ENCODE data around the gene ARHGAP22.

- TF ChIP-seq, protein P1, sequence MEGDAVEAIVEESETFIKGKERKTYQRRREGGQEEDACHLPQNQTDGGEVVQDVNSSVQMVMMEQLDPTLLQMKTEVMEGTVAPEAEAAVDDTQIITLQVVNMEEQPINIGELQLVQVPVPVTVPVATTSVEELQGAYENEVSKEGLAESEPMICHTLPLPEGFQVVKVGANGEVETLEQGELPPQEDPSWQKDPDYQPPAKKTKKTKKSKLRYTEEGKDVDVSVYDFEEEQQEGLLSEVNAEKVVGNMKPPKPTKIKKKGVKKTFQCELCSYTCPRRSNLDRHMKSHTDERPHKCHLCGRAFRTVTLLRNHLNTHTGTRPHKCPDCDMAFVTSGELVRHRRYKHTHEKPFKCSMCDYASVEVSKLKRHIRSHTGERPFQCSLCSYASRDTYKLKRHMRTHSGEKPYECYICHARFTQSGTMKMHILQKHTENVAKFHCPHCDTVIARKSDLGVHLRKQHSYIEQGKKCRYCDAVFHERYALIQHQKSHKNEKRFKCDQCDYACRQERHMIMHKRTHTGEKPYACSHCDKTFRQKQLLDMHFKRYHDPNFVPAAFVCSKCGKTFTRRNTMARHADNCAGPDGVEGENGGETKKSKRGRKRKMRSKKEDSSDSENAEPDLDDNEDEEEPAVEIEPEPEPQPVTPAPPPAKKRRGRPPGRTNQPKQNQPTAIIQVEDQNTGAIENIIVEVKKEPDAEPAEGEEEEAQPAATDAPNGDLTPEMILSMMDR (conservative IDR thresholded peaks at IDR 0.05; ENCODE audit: low read length) = no peak
- TF ChIP-seq EZH2phosphoT487 (IDR thresholded peaks at IDR 0.05; ENCODE audit: borderline replicate concordance, low read depth, low read length) = no peak
Observed at GRCh38 chr10:48493083-48493871, 111.6 kb downstream of the ARHGAP22 start.

Measured in OCI-LY7 (cell line).